HEK293 (cell line): Measurements from ENCODE around the gene C2orf66.

ENCODE experiments used
- BCL11A ChIP-seq: fragments of 450-650 bp; formaldehyde crosslinking; IDR thresholded peaks from 2 replicates; pipeline ENCODE4 v1.5.1; 2016; ENCODE audit warnings: low read depth, missing biosample characterization, missing genetic modification characterization
- ELK4 ChIP-seq: IDR thresholded peaks from 2 replicates; pipeline ENCODE4 v1.6.1; 2011; ENCODE audit warnings: mild to moderate bottlenecking, low read depth, low read length, borderline replicate concordance
- FEZF1 ChIP-seq: fragments of 450-650 bp; formaldehyde crosslinking; IDR thresholded peaks from 2 replicates; pipeline ENCODE4 v1.5.1; 2016; ENCODE audit warnings: missing biosample characterization, missing genetic modification characterization
- IKZF3 ChIP-seq: fragments of 450-650 bp; IDR thresholded peaks from 2 replicates; pipeline ENCODE4 v1.5.0; 2018; ENCODE audit warnings: missing biosample characterization, mild to moderate bottlenecking, missing genetic modification characterization, moderate library complexity
- KLF17 ChIP-seq: fragments of 450-650 bp; formaldehyde crosslinking; IDR thresholded peaks from 2 replicates; pipeline ENCODE4 v1.5.1; 2016; ENCODE audit warnings: missing biosample characterization, missing genetic modification characterization
- KLF7 ChIP-seq: fragments of 450-650 bp; formaldehyde crosslinking; IDR thresholded peaks from 2 replicates; pipeline ENCODE4 v1.5.1; 2016; ENCODE audit warnings: missing biosample characterization, missing genetic modification characterization, borderline replicate concordance
- MZF1 ChIP-seq: fragments of 450-650 bp; formaldehyde crosslinking; IDR thresholded peaks from 2 replicates; pipeline ENCODE4 v1.5.1; 2017; ENCODE audit warnings: missing biosample characterization, missing genetic modification characterization, borderline replicate concordance
- PRDM1 ChIP-seq: fragments of 450-650 bp; formaldehyde crosslinking; IDR thresholded peaks from 2 replicates; pipeline ENCODE4; 2016; ENCODE audit warnings: missing biosample characterization, missing genetic modification characterization
- TCF7L2 ChIP-seq: IDR thresholded peaks from 2 replicates; pipeline ENCODE4 v1.6.1; 2011; ENCODE audit warnings: low read depth, mild to moderate bottlenecking, inconsistent platforms, low read length, moderate library complexity, borderline replicate concordance
- YY2 ChIP-seq: fragments of 450-650 bp; formaldehyde crosslinking; IDR thresholded peaks from 2 replicates; pipeline ENCODE4 v1.5.1; 2016; ENCODE audit warnings: missing biosample characterization, missing genetic modification characterization
- ZEB2 ChIP-seq: fragments of 450-650 bp; formaldehyde crosslinking; IDR thresholded peaks from 2 replicates; pipeline ENCODE4 v1.5.1; 2016; ENCODE audit warnings: missing biosample characterization, missing genetic modification characterization
- ZNF140 ChIP-seq: fragments of 450-650 bp; formaldehyde crosslinking; IDR thresholded peaks from 2 replicates; pipeline ENCODE4 v1.5.1; 2016; ENCODE audit warnings: missing biosample characterization, missing genetic modification characterization
- ZNF155 ChIP-seq: fragments of 450-650 bp; formaldehyde crosslinking; IDR thresholded peaks from 2 replicates; pipeline ENCODE4 v1.5.1; 2016; ENCODE audit warnings: missing biosample characterization, missing genetic modification characterization
- ZNF341 ChIP-seq: fragments of 450-650 bp; formaldehyde crosslinking; IDR thresholded peaks from 2 replicates; pipeline ENCODE4; 2016; ENCODE audit warnings: low read depth, missing biosample characterization, missing genetic modification characterization
- ZNF350 ChIP-seq: fragments of 450-650 bp; formaldehyde crosslinking; IDR thresholded peaks from 2 replicates; pipeline ENCODE4 v1.5.0; 2017; ENCODE audit warnings: missing biosample characterization, mild to moderate bottlenecking, missing genetic modification characterization
- ZNF391 ChIP-seq: fragments of 450-650 bp; formaldehyde crosslinking; IDR thresholded peaks from 2 replicates; pipeline ENCODE4 v1.5.1; 2016; ENCODE audit warnings: low read depth, missing biosample characterization, missing genetic modification characterization, borderline replicate concordance
- ZNF416 ChIP-seq: fragments of 450-650 bp; formaldehyde crosslinking; IDR thresholded peaks from 2 replicates; pipeline ENCODE4 v1.5.1; 2016; ENCODE audit warnings: missing biosample characterization, missing genetic modification characterization
- ZNF48 ChIP-seq: fragments of 450-650 bp; formaldehyde crosslinking; IDR thresholded peaks from 2 replicates; pipeline ENCODE4 v1.5.1; 2016; ENCODE audit warnings: missing biosample characterization, missing genetic modification characterization
- ZNF510 ChIP-seq: fragments of 450-650 bp; formaldehyde crosslinking; IDR thresholded peaks from 2 replicates; pipeline ENCODE4 v1.5.1; 2018; ENCODE audit warnings: mild to moderate bottlenecking, missing genetic modification characterization, missing biosample characterization; ENCODE audit not compliant: insufficient replicate concordance
- ZNF544 ChIP-seq: fragments of 450-650 bp; formaldehyde crosslinking; IDR thresholded peaks from 2 replicates; pipeline ENCODE4 v1.5.0; 2017; ENCODE audit warnings: missing biosample characterization, missing genetic modification characterization
- ZNF580 ChIP-seq: fragments of 450-650 bp; formaldehyde crosslinking; IDR thresholded peaks from 2 replicates; pipeline ENCODE4 v1.5.1; 2016; ENCODE audit warnings: missing biosample characterization, missing genetic modification characterization
- ZNF830 ChIP-seq: fragments of 450-650 bp; IDR thresholded peaks from 2 replicates; pipeline ENCODE4 v1.5.0; 2018; ENCODE audit warnings: missing biosample characterization, missing genetic modification characterization, low read depth, mild to moderate bottlenecking, moderate library complexity
- ZNF843 ChIP-seq: fragments of 450-650 bp; formaldehyde crosslinking; IDR thresholded peaks from 2 replicates; pipeline ENCODE4 v1.5.1; 2016; ENCODE audit warnings: missing biosample characterization, missing genetic modification characterization
- TF ChIP-seq, protein P1 (sequence below): fragments of 450-650 bp; formaldehyde crosslinking; IDR thresholded peaks from 2 replicates; pipeline ENCODE4 v1.5.1; 2016; ENCODE audit warnings: missing biosample characterization, missing genetic modification characterization
- TF ChIP-seq, protein P2 (sequence below): fragments of 450-650 bp; formaldehyde crosslinking; IDR thresholded peaks from 2 replicates; pipeline ENCODE4 v1.5.1; 2017; ENCODE audit warnings: missing biosample characterization, missing genetic modification characterization
- TF ChIP-seq, protein P3 (sequence below): fragments of 450-650 bp; formaldehyde crosslinking; IDR thresholded peaks from 2 replicates; pipeline ENCODE4 v1.5.1; 2016; ENCODE audit warnings: missing biosample characterization, missing genetic modification characterization
- TF ChIP-seq, protein P4 (sequence below): fragments of 450-650 bp; formaldehyde crosslinking; IDR thresholded peaks from 2 replicates; pipeline ENCODE4 v1.5.1; 2016; ENCODE audit warnings: missing biosample characterization, missing genetic modification characterization
- TF ChIP-seq, protein P5 (sequence below): fragments of 450-650 bp; formaldehyde crosslinking; IDR thresholded peaks from 2 replicates; pipeline ENCODE4 v1.5.1; 2016; ENCODE audit warnings: missing biosample characterization, missing genetic modification characterization

Gene C2orf66

GRCh38 chr2:196853301-196854087 is 44.3 kb upstream of the C2orf66 start (continued):
- TF ChIP-seq, protein P1, sequence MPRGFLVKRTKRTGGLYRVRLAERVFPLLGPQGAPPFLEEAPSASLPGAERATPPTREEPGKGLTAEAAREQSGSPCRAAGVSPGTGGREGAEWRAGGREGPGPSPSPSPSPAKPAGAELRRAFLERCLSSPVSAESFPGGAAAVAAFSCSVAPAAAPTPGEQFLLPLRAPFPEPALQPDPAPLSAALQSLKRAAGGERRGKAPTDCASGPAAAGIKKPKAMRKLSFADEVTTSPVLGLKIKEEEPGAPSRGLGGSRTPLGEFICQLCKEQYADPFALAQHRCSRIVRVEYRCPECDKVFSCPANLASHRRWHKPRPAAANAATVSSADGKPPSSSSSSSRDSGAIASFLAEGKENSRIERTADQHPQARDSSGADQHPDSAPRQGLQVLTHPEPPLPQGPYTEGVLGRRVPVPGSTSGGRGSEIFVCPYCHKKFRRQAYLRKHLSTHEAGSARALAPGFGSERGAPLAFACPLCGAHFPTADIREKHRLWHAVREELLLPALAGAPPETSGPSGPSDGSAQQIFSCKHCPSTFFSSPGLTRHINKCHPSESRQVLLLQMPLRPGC: peak; percentile 34; the same call in 1 of the 2 replicates
- TF ChIP-seq ZNF341 (tag by site-specific recombination) (no peak), BCL11A (tag by site-specific recombination) (peak; percentile 90), PRDM1 (tag by site-specific recombination) (no peak), ZNF48 (no peak), ZEB2 (peak; percentile 73), IKZF3 (peak; percentile 75), ZNF416 (tag by site-specific recombination) (no peak), FEZF1 (tag by site-specific recombination) (peak; percentile 98), TCF7L2 (peak; percentile 98; the same call in 1 of the 2 replicates), KLF7 (no peak), ELK4 (no peak), ZNF830 (tag by site-specific recombination) (peak; percentile 47; the same call in 1 of the 2 replicates), ZNF843 (tag by site-specific recombination) (peak; percentile 100), ZNF155 (no peak), ZNF580 (peak; percentile 95), ZNF140 (tag by site-specific recombination) (no peak), YY2 (tag by site-specific recombination) (no peak), MZF1 (tag by site-specific recombination) (peak; percentile 38; the same call in 1 of the 2 replicates), ZNF544 (tag by site-specific recombination) (no peak), ZNF510 (tag by site-specific recombination) (no peak), ZNF391 (0 out of 2 replicates have a peak, but pooled peaks have one; percentile 47), ZNF350 (tag by site-specific recombination) (no peak), KLF17 (tag by site-specific recombination) (no peak)
- TF ChIP-seq, protein P2, sequence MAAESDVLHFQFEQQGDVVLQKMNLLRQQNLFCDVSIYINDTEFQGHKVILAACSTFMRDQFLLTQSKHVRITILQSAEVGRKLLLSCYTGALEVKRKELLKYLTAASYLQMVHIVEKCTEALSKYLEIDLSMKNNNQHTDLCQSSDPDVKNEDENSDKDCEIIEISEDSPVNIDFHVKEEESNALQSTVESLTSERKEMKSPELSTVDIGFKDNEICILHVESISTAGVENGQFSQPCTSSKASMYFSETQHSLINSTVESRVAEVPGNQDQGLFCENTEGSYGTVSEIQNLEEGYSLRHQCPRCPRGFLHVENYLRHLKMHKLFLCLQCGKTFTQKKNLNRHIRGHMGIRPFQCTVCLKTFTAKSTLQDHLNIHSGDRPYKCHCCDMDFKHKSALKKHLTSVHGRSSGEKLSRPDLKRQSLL (tag by site-specific recombination): no peak
- TF ChIP-seq, protein P3, sequence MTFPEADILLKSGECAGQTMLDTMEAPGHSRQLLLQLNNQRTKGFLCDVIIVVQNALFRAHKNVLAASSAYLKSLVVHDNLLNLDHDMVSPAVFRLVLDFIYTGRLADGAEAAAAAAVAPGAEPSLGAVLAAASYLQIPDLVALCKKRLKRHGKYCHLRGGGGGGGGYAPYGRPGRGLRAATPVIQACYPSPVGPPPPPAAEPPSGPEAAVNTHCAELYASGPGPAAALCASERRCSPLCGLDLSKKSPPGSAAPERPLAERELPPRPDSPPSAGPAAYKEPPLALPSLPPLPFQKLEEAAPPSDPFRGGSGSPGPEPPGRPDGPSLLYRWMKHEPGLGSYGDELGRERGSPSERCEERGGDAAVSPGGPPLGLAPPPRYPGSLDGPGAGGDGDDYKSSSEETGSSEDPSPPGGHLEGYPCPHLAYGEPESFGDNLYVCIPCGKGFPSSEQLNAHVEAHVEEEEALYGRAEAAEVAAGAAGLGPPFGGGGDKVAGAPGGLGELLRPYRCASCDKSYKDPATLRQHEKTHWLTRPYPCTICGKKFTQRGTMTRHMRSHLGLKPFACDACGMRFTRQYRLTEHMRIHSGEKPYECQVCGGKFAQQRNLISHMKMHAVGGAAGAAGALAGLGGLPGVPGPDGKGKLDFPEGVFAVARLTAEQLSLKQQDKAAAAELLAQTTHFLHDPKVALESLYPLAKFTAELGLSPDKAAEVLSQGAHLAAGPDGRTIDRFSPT (tag by site-specific recombination): peak; percentile 90
- TF ChIP-seq, protein P4, sequence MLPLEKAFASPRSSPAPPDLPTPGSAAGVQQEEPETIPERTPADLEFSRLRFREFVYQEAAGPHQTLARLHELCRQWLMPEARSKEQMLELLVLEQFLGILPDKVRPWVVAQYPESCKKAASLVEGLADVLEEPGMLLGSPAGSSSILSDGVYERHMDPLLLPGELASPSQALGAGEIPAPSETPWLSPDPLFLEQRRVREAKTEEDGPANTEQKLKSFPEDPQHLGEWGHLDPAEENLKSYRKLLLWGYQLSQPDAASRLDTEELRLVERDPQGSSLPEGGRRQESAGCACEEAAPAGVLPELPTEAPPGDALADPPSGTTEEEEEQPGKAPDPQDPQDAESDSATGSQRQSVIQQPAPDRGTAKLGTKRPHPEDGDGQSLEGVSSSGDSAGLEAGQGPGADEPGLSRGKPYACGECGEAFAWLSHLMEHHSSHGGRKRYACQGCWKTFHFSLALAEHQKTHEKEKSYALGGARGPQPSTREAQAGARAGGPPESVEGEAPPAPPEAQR: no peak
- TF ChIP-seq, protein P5, sequence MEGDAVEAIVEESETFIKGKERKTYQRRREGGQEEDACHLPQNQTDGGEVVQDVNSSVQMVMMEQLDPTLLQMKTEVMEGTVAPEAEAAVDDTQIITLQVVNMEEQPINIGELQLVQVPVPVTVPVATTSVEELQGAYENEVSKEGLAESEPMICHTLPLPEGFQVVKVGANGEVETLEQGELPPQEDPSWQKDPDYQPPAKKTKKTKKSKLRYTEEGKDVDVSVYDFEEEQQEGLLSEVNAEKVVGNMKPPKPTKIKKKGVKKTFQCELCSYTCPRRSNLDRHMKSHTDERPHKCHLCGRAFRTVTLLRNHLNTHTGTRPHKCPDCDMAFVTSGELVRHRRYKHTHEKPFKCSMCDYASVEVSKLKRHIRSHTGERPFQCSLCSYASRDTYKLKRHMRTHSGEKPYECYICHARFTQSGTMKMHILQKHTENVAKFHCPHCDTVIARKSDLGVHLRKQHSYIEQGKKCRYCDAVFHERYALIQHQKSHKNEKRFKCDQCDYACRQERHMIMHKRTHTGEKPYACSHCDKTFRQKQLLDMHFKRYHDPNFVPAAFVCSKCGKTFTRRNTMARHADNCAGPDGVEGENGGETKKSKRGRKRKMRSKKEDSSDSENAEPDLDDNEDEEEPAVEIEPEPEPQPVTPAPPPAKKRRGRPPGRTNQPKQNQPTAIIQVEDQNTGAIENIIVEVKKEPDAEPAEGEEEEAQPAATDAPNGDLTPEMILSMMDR (tag by site-specific recombination): no peak
